HCT116 (cell line): ENCODE data around the gene CFL1. TPM values are rescaled to one million over a fixed set of nuclear protein-coding genes. Genes with fewer than 3 reads are reported as not detected.

Experiments
- ATAC-seq: fragments of 200-7000 bp; cut with Tn5 transposase; 2 replicates; pipeline ENCODE4 v1.9.1; 2020; ENCODE audit warnings: mild to moderate bottlenecking, moderate library complexity
- BruUV-seq: library from RNA; stranded (reverse); fragments of 400-500 nt; replicated peaks from 2 replicates; lab custom pipeline; 2021; lab: Mats Ljungman, UMichigan
- CTCF ChIA-PET: fragments of 300-600 bp; sonication (Branson Sonifier 250); formaldehyde crosslinking; loops from one replicate; lab custom pipeline; 2021; ENCODE audit warnings: antibody characterized with exemption; lab: Charles Lee
- POLR2A ChIA-PET: fragments of 300-600, 350-600 bp; sonication (Branson Sonifier 250); formaldehyde crosslinking; loops from one replicate; lab custom pipeline; 2021; ENCODE audit warnings: antibody characterized with exemption; lab: Charles Lee
- RAD21 ChIA-PET, 2 experiments: fragments of 300-600 bp; sonication (Branson Sonifier 250); formaldehyde crosslinking; loops; one replicate each; lab custom pipeline; 2023; ENCODE audit warnings: low total read pairs in 2 of 2; ENCODE audit not compliant: uncharacterized antibody in 2 of 2, unreplicated experiment in 2 of 2, low non-redundant PET in 1 of 2; lab: Charles Lee
- DNase-seq: peaks from one replicate; pipeline ENCODE4 v3.0.0-alpha.2; 2010; ENCODE audit warnings: low read depth, low spot score
- H2AFZ ChIP-seq: fragments of 200-600 bp; shearing (Covaris generic), sonication (generic); 2 replicates; pipeline ENCODE4 v1.6.1; 2017; ENCODE audit warnings: low read depth, mixed run types, mixed read lengths, antibody characterized with exemption, low read length; ENCODE audit not compliant: poor library complexity, severe bottlenecking
- H3K27ac ChIP-seq: 2 replicates; pipeline ENCODE4 v1.5.1; 2012; ENCODE audit warnings: low read depth, low read length
- H3K27me3 ChIP-seq: fragments of 200-600 bp; sonication (generic); 2 replicates; pipeline ENCODE4 v1.6.1; 2016; ENCODE audit warnings: mixed run types, low read length, mixed read lengths; ENCODE audit not compliant: insufficient read depth
- H3K36me3 ChIP-seq, 2 experiments: fragments of 200-500 bp in 1 of 2; fragments of 200-600 bp in 1 of 2; sonication (Bioruptor generic) in 1 of 2; sonication (generic) in 1 of 2; 2 replicates each; pipeline versions ENCODE4 v1.5.1 to v1.6.1; 2014 to 2016; ENCODE audit warnings: low read length in 2 of 2, inconsistent platforms in 1 of 2, mixed read lengths in 1 of 2, mixed run types in 1 of 2; ENCODE audit not compliant: insufficient read depth in 2 of 2, control insufficient read depth in 1 of 2
- H3K4me1 ChIP-seq, 2 experiments: fragments of 200-600 bp in 1 of 2; sonication (generic) in 1 of 2; 2 replicates each; pipeline versions ENCODE4 v1.5.1 to v1.6.1; 2012 to 2017; ENCODE audit warnings: low read length in 2 of 2, inconsistent platforms in 1 of 2, mild to moderate bottlenecking in 1 of 2, mixed read lengths in 1 of 2, mixed run types in 1 of 2, moderate library complexity in 1 of 2; ENCODE audit not compliant: insufficient read depth in 2 of 2, control insufficient read depth in 1 of 2
- H3K4me2 ChIP-seq: fragments of 200-600 bp; sonication (generic); 2 replicates; pipeline ENCODE4 v1.6.1; 2017; ENCODE audit warnings: mixed run types, low read length, mixed read lengths
- H3K4me3 ChIP-seq, 2 experiments: fragments of 200-600 bp in 1 of 2; sonication (generic) in 1 of 2; replicated peaks in 1 of 2; 2 replicates each; pipeline ENCODE4 v1.5.1; 2011 to 2016; ENCODE audit warnings: low read length in 2 of 2, control low read depth in 1 of 2, low read depth in 1 of 2, mild to moderate bottlenecking in 1 of 2, mixed read lengths in 1 of 2, mixed run types in 1 of 2
- H3K79me2 ChIP-seq: fragments of 200-600 bp; sonication (generic); 2 replicates; pipeline ENCODE4 v1.6.1; 2017; ENCODE audit warnings: mild to moderate bottlenecking, mixed run types, low read length, moderate library complexity, mixed read lengths; ENCODE audit not compliant: insufficient read depth
- H3K9ac ChIP-seq: fragments of 200-600 bp; sonication (generic); 2 replicates; pipeline ENCODE4 v1.6.1; 2016; ENCODE audit warnings: low read length, mixed read lengths
- H3K9me2 ChIP-seq: fragments of 200-600 bp; sonication (generic), shearing (Covaris generic); 2 replicates; pipeline ENCODE4 v1.6.1; 2017; ENCODE audit warnings: mixed run types, mild to moderate bottlenecking, moderate library complexity; ENCODE audit not compliant: insufficient read depth
- H3K9me3 ChIP-seq, 2 experiments: fragments of 200-500 bp in 1 of 2; fragments of 200-600 bp in 1 of 2; sonication (Bioruptor generic) in 1 of 2; sonication (generic) in 1 of 2; 2 replicates each; pipeline ENCODE4 v1.6.1; 2014 to 2017; ENCODE audit warnings: low read length in 2 of 2, mixed read lengths in 2 of 2, inconsistent platforms in 1 of 2, low read depth in 1 of 2, mild to moderate bottlenecking in 1 of 2, mixed run types in 1 of 2, moderate library complexity in 1 of 2; ENCODE audit not compliant: control insufficient read depth in 1 of 2, insufficient read depth in 1 of 2
- H4K20me1 ChIP-seq: fragments of 200-600 bp; sonication (generic), shearing (Covaris generic); 2 replicates; pipeline ENCODE4 v1.6.1; 2017; ENCODE audit warnings: mixed run types, mild to moderate bottlenecking, moderate library complexity; ENCODE audit not compliant: insufficient read depth
- CEBPB ChIP-seq: IDR thresholded peaks from 2 replicates; pipeline ENCODE4 v1.6.1; 2012; ENCODE audit warnings: low read depth
- EGR1 ChIP-seq: IDR thresholded peaks from 2 replicates; pipeline ENCODE4 v1.6.1; 2012; ENCODE audit warnings: low read depth
- ELF1 ChIP-seq: IDR thresholded peaks from 2 replicates; pipeline ENCODE4 v1.6.1; 2012; ENCODE audit warnings: low read depth, borderline replicate concordance
- EZH2 ChIP-seq: fragments of 200-600 bp; sonication (generic); IDR thresholded peaks from 2 replicates; pipeline ENCODE4 v1.6.1; 2017; ENCODE audit warnings: antibody characterized with exemption, mixed run types
- EZH2phosphoT487 ChIP-seq: fragments of 200-600 bp; IDR thresholded peaks from 2 replicates; pipeline ENCODE4 v1.6.1; 2018; ENCODE audit warnings: antibody characterized with exemption, borderline replicate concordance
- MAX ChIP-seq: IDR thresholded peaks from 2 replicates; pipeline ENCODE4 v1.6.1; 2012
- POLR2A ChIP-seq: IDR thresholded peaks from 2 replicates; pipeline ENCODE4 v1.7.0; 2011; ENCODE audit warnings: borderline replicate concordance; ENCODE audit not compliant: insufficient read depth, insufficient read length; ENCODE audit errors: extremely low read depth
- SIN3A ChIP-seq: IDR thresholded peaks from 2 replicates; pipeline ENCODE4 v1.6.1; 2012; ENCODE audit warnings: low read depth
- SRF ChIP-seq: IDR thresholded peaks from 2 replicates; pipeline ENCODE4 v1.6.1; 2012; ENCODE audit warnings: low read depth
- TCF7L2 ChIP-seq: IDR thresholded peaks from 2 replicates; pipeline ENCODE4 v1.7.0; 2011; ENCODE audit warnings: borderline replicate concordance, inconsistent platforms; ENCODE audit not compliant: insufficient read depth, insufficient read length; ENCODE audit errors: extremely low read depth
- YY1 ChIP-seq: IDR thresholded peaks from 2 replicates; pipeline ENCODE4 v1.6.1; 2011; ENCODE audit warnings: low read length, low read depth, moderate library complexity, mild to moderate bottlenecking; ENCODE audit not compliant: insufficient replicate concordance; ENCODE audit errors: extremely low read depth
- ZBTB33 ChIP-seq: IDR thresholded peaks from 2 replicates; pipeline ENCODE4 v1.6.1; 2011; ENCODE audit warnings: mild to moderate bottlenecking, low read length, moderate library complexity; ENCODE audit not compliant: insufficient replicate concordance; ENCODE audit errors: extremely low read depth
- ZNF274 ChIP-seq: fragments of 200-500 bp; sonication (Bioruptor generic); IDR thresholded peaks from 2 replicates; pipeline ENCODE4 v1.6.1; 2014; ENCODE audit warnings: mild to moderate bottlenecking, low read depth, low read length, inconsistent platforms
- intact Hi-C: fragments of 100-400 bp; cut with micrococcal nuclease; formaldehyde crosslinking; loops from 2 replicates; pipeline ENCODE4 v1.10.0; 2022
- total RNA-seq: library from RNA; stranded (reverse); gene quantifications from one replicate; pipeline ENCODE4 v1.2.1, GENCODE V29; 2021; ENCODE audit not compliant: unreplicated experiment
- TF ChIP-seq, protein P1 (sequence below): IDR thresholded peaks from 2 replicates; pipeline ENCODE4 v1.6.1; 2012

Gene CFL1
- total RNA-seq, 1 experiment from 2014 or later = 1,270 TPM

- Histone ChIP-seq H3K36me3 (peaks cover 4 to 32% of the 10 kb centered on the region in 2 experiments; a peak in 3 of 4 replicates), H3K9me3 (no peaks in the 10 kb centered on the region), H3K79me2 (peaks cover 51% of the 10 kb centered on the region), H3K27ac (peak overlapping the region; percentile 20; the same call in 1 of the 2 replicates), H3K9ac (peak overlapping the region; percentile 99), H3K4me3 (peak overlapping the region in 1 of 2 experiments; percentile 90; a peak in 2 of 4 replicates), H4K20me1 (peaks cover 18% of the 10 kb centered on the region; the same call in 1 of the 2 replicates), H3K9me2 (no peaks in the 10 kb centered on the region), H3K4me2 (peak overlapping the region; percentile 71), H3K4me1 (peaks cover 51 to 85% of the 10 kb centered on the region in 2 experiments), H2AFZ (no peak overlapping the region)
- BruUV-seq = TSS peak; percentile 90
- ChIA-PET POLR2A (interaction anchor here (1.2 to 10.9 kb wide), 5 partner anchors 10 to 41 kb away, joined by 6 to 124 read pairs (median 30); partner anchors contain the start of genes CCDC85B, FIBP and MUS81), CTCF (interaction anchor here (0.9 to 1.4 kb wide), 5 partner anchors 9 to 41 kb away, joined by 3 to 6 read pairs (median 5); partner anchors contain the start of genes CCDC85B, FIBP and MUS81)
- intact Hi-C loops = loop anchor here (1.0 kb wide), 1 partner anchor 15 kb away; no protein-coding TSS in a partner anchor
- DNase-seq (no peak), ATAC-seq (no peak)
- TF ChIP-seq ELF1 (no peak), CEBPB (no peak), EGR1 (no peak), EZH2 (no peak), SRF (no peak), YY1 (no peak), TCF7L2 (no peak), ZNF274 (no peak), ZBTB33 (no peak), SIN3A (no peak), MAX (no peak), POLR2A (no peak), EZH2phosphoT487 (no peak)
- TF ChIP-seq, protein P1, sequence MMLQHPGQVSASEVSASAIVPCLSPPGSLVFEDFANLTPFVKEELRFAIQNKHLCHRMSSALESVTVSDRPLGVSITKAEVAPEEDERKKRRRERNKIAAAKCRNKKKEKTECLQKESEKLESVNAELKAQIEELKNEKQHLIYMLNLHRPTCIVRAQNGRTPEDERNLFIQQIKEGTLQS = no peak
- TF ChIP-seq, all 23 proteins: peak for 0
- no peaks in the 10 kb centered on the region for H3K27me3 ChIP-seq
- RAD21 ChIA-PET = no interaction called here
Observed at GRCh38 chr11:65900899-65901180, 42.9 kb upstream of the CFL1 start.
